Type B pancreatic cell (in vitro differentiated cells): Measurements from ENCODE around the gene INF2. TPM values are rescaled to one million over a fixed set of nuclear protein-coding genes. Genes with fewer than 3 reads are reported as not detected.

Source experiments
- DNase-seq: peaks from one replicate; pipeline ENCODE4 v3.0.0; 2021; ENCODE audit warnings: mixed read lengths; ENCODE audit not compliant: unreplicated experiment; ENCODE audit errors: extremely low spot score
- H3K27ac Mint-ChIP-seq: 2 replicates; pipeline ENCODE4 v1.8.0; 2021; ENCODE audit warnings: mild to moderate bottlenecking, mixed read lengths
- H3K27me3 Mint-ChIP-seq: 2 replicates; pipeline ENCODE4 v1.8.0; 2021; ENCODE audit warnings: mixed read lengths
- H3K36me3 Mint-ChIP-seq: 2 replicates; pipeline ENCODE4 v1.8.0; 2021; ENCODE audit warnings: mixed read lengths
- H3K4me1 Mint-ChIP-seq: one replicate; pipeline ENCODE4 v1.8.0; 2021; ENCODE audit warnings: mixed read lengths; ENCODE audit not compliant: unreplicated experiment
- H3K4me3 Mint-ChIP-seq: 2 replicates; pipeline ENCODE4 v1.8.0; 2021; ENCODE audit warnings: mild to moderate bottlenecking, mixed read lengths
- H3K9me3 Mint-ChIP-seq: 2 replicates; pipeline ENCODE4 v1.8.0; 2021; ENCODE audit warnings: mixed read lengths
- long read RNA-seq: library from polyadenylated mRNA; unstranded; transcript quantifications from one replicate; pipeline ENCODE4 v2.0.0, GENCODE V29; 2020
- total RNA-seq: library from RNA; stranded (reverse); gene quantifications from 2 replicates; pipeline ENCODE4 v1.2.1, GENCODE V29; 2021; ENCODE audit warnings: low replicate concordance
- TF ChIP-seq, protein P1 (sequence below): fragments of 200-600 bp; sonication (generic); conservative IDR thresholded peaks from 2 replicates; pipeline ENCODE4 v1.5.0; 2021; ENCODE audit warnings: antibody characterized with exemption, mild to moderate bottlenecking

Gene INF2
- 45.6 and 78.9 TPM in 2 replicates for total RNA-seq
- long read RNA-seq, partial matches to known transcripts: 2 of 4 reads
- long read RNA-seq, other reads (novel, unspliced or antisense): 2 of 4 reads

- Mint-ChIP-seq H3K27me3 (no peaks in the 10 kb centered on the region), H3K4me3 (peak within 1 kb of the TSS; percentile 79), H3K36me3 (no peaks in the 10 kb centered on the region), H3K4me1 (peaks cover 15% of the 10 kb centered on the region), H3K9me3 (peaks cover 7% of the 10 kb centered on the region), H3K27ac (peak within 1 kb of the TSS; percentile 83)
- TF ChIP-seq, protein P1, sequence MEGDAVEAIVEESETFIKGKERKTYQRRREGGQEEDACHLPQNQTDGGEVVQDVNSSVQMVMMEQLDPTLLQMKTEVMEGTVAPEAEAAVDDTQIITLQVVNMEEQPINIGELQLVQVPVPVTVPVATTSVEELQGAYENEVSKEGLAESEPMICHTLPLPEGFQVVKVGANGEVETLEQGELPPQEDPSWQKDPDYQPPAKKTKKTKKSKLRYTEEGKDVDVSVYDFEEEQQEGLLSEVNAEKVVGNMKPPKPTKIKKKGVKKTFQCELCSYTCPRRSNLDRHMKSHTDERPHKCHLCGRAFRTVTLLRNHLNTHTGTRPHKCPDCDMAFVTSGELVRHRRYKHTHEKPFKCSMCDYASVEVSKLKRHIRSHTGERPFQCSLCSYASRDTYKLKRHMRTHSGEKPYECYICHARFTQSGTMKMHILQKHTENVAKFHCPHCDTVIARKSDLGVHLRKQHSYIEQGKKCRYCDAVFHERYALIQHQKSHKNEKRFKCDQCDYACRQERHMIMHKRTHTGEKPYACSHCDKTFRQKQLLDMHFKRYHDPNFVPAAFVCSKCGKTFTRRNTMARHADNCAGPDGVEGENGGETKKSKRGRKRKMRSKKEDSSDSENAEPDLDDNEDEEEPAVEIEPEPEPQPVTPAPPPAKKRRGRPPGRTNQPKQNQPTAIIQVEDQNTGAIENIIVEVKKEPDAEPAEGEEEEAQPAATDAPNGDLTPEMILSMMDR: peak; percentile 29
- no peak for DNase-seq
Measured at GRCh38 chr14:104689109-104689880, at the start of gene INF2. Gene INF2 (plus strand): TSS chr14:104689618. CDS start chr14:104701366, 11,748 bp downstream.

- DNase-seq: no peak
- no peak overlapping the region for H3K27ac Mint-ChIP-seq
- H3K4me3 Mint-ChIP-seq: no peak overlapping the region
- TF ChIP-seq, protein P1: peak; percentile 98
- H3K4me1 Mint-ChIP-seq: peaks cover 23% of the 10 kb centered on the region
- peaks cover 24% of the 10 kb centered on the region for H3K27me3 Mint-ChIP-seq
- H3K9me3 Mint-ChIP-seq: peaks cover 4% of the 10 kb centered on the region
- H3K36me3 Mint-ChIP-seq: no peaks in the 10 kb centered on the region
Measured at GRCh38 chr14:104639885-104640548, 49.4 kb upstream of the INF2 start.

- peaks cover 24% of the 10 kb centered on the region for H3K4me1 Mint-ChIP-seq
- TF ChIP-seq, protein P1: no peak
Measured at GRCh38 chr14:104640681-104641080, 48.7 kb upstream of the INF2 start.

DNA sequence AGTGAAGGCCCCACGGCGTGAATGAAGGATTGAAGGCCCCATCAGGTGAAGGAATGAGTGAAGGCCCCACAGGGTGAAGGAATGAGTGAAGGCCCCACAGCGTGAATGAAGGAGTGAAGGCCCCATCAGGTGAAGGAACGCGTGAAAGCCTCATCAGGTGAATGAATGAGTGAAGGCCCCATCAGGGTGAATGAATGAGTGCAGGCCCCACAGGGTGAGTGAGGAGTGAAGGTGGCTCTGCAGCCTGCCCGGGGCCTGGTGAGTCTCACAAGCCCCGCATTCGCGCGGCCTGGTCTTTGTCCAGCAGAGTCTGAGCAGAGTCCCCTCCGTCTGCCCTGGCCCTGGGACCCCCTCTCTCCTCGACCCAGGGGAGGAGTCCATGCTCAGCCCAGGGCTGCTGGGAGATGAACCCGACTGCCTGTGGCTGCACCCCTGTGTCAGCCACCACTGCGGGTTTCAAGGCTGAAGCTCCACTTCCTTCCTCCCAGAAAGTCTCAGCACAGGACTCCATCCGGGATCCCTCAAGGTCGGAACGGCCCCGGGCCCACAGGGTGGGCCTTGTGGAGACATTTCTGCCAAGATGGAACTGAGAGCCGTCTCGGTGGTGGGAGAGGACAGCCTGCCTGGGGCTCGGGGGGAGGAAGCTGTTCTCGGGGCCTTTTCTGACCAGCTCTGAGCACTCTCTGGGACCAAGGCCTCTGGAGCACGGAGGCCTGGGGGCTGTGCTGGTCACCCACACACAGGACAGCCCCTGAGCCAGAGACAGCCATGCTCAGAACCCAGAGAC is 47.5 kb upstream of the INF2 start:
- DNase-seq: no peak
- TF ChIP-seq, protein P1: no peak
- Mint-ChIP-seq H3K27me3 (peaks cover 27% of the 10 kb centered on the region), H3K27ac (no peak overlapping the region), H3K9me3 (peaks cover 8% of the 10 kb centered on the region), H3K4me1 (peaks cover 24% of the 10 kb centered on the region), H3K4me3 (no peak overlapping the region), H3K36me3 (no peaks in the 10 kb centered on the region)

More at GRCh38 chr14:104640681-104641080, 48.7 kb upstream of the INF2 start:
- Mint-ChIP-seq H3K27ac (no peak overlapping the region), H3K9me3 (peaks cover 8% of the 10 kb centered on the region), H3K4me3 (no peak overlapping the region), H3K36me3 (no peaks in the 10 kb centered on the region), H3K27me3 (peaks cover 27% of the 10 kb centered on the region)
- DNase-seq: no peak

GRCh38 chr14:104642540-104642868 is 46.9 kb upstream of the INF2 start:
- H3K4me1 Mint-ChIP-seq: peaks cover 21% of the 10 kb centered on the region

More at GRCh38 chr14:104642540-104642868, 46.9 kb upstream of the INF2 start:
- H3K4me3 Mint-ChIP-seq: no peak overlapping the region
- H3K9me3 Mint-ChIP-seq: peaks cover 8% of the 10 kb centered on the region
- TF ChIP-seq, protein P1: no peak
- DNase-seq: no peak
- H3K27ac Mint-ChIP-seq: no peak overlapping the region
- H3K27me3 Mint-ChIP-seq: peaks cover 25% of the 10 kb centered on the region
- H3K36me3 Mint-ChIP-seq: no peaks in the 10 kb centered on the region
